ENCODE data around the gene EFHC1. TPM values are rescaled to one million over a fixed set of nuclear protein-coding genes. Genes with fewer than 3 reads are reported as not detected.

The EFHC1 gene
- total RNA-seq, 1 experiment from 2014 or later = 12.4 TPM

DNA sequence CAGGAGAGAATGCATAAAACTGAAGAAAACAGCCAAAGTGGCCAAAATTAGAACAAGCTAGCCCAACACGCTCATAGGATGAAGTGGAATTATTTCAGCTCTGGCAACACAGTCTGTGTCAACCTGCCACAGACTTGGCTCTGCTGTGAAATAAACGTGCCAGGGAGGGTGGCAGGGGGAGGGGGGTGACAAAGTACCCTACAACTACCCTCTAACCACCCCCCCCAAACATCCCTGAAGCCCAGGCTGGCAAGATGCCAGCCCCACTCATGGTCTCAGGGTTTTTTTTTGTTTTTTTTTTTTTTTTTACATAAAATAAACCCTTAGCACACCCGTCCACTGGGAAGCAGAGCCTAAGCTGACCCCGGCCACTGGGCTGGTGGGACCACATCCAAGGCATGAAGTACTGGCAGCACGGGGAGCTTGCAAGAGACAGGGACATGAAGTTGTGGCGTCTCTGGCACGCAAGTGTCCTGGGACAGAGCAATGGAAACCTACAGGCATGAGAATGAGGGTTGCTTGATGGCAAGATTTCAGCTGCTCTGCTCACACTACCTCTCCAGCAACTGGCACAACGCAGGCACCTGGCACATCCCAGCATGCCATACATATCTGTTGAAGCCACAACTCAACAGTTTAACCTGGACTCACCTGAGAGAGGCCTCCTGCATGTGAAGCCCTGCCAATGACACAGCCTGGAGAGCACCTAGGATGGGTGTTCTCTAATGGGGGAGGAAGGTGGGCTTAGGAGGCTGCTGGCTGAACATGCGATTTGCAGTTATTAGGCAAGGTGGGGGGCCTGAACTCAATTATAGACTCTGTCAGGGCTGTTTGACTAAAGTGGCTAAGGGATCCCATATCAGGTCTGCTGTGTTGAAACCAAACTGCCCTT lies 80.3 kb downstream of the EFHC1 start:
- no peaks in the 10 kb centered on the region for H3K9me2 ChIP-seq (ENCODE audit: insufficient read depth)
- H3K9me3 ChIP-seq (ENCODE audit: control insufficient read depth in 1 of 2, insufficient read depth in 1 of 2, low read depth in 1 of 2, low read length in 2 of 2) = no peaks in the 10 kb centered on the region
- no peaks in the 10 kb centered on the region for H4K20me1 ChIP-seq (ENCODE audit: insufficient read depth)
- H3K36me3 ChIP-seq (ENCODE audit: control insufficient read depth in 1 of 2, insufficient read depth in 2 of 2, low read length in 2 of 2) = peaks cover 3 to 8% of the 10 kb centered on the region in 2 experiments; a peak in 2 of 4 replicates
- no peak for TF ChIP-seq POLR2A (IDR thresholded peaks at IDR 0.05; ENCODE audit: borderline replicate concordance, extremely low read depth, insufficient read depth, insufficient read length)
- no peak for TF ChIP-seq SRF (IDR thresholded peaks at IDR 0.05; ENCODE audit: low read depth)
- no peak for TF ChIP-seq MAX (IDR thresholded peaks at IDR 0.05)
- TF ChIP-seq EZH2phosphoT487 (IDR thresholded peaks at IDR 0.05; ENCODE audit: borderline replicate concordance) = no peak
- no peak for TF ChIP-seq JUND (IDR thresholded peaks at IDR 0.05)
- TF ChIP-seq CEBPB (IDR thresholded peaks at IDR 0.05; ENCODE audit: low read depth) = no peak
- no peak for TF ChIP-seq TCF7L2 (IDR thresholded peaks at IDR 0.05; ENCODE audit: borderline replicate concordance, extremely low read depth, insufficient read depth, insufficient read length)
- TF ChIP-seq POLR2AphosphoS5 (IDR thresholded peaks at IDR 0.05; ENCODE audit: low read depth, low read length) = no peak
- TF ChIP-seq EZH2 (IDR thresholded peaks at IDR 0.05) = no peak
- no peak for TF ChIP-seq CBX3 (IDR thresholded peaks at IDR 0.05; ENCODE audit: low read depth)
- TF ChIP-seq ZFX (IDR thresholded peaks at IDR 0.05) = no peak
- no peak for TF ChIP-seq RAD21 (IDR thresholded peaks at IDR 0.05; ENCODE audit: low read depth)
- TF ChIP-seq ATF3 (IDR thresholded peaks at IDR 0.05) = no peak
- no peak for TF ChIP-seq REST (IDR thresholded peaks at IDR 0.05; ENCODE audit: low read depth)
- TF ChIP-seq ZNF274 (IDR thresholded peaks at IDR 0.05; ENCODE audit: low read depth, low read length) = no peak
- TF ChIP-seq ELF1 (IDR thresholded peaks at IDR 0.05; ENCODE audit: borderline replicate concordance, low read depth) = no peak
- TF ChIP-seq EGR1 (IDR thresholded peaks at IDR 0.05; ENCODE audit: low read depth) = no peak
- no peak for TF ChIP-seq FOSL1 (IDR thresholded peaks at IDR 0.05; ENCODE audit: low read depth)
- no peak for TF ChIP-seq CTCF (IDR thresholded peaks at IDR 0.05 in 2 of 3, conservative IDR thresholded peaks at IDR 0.05 in 1 of 3; ENCODE audit: borderline replicate concordance in 1 of 3, insufficient read depth in 1 of 3, low read depth in 2 of 3, low read length in 2 of 3)
- TF ChIP-seq SIN3A (IDR thresholded peaks at IDR 0.05; ENCODE audit: low read depth) = no peak
- CTCF ChIA-PET = no interaction called here
- no peak overlapping the region for H3K4me2 ChIP-seq (ENCODE audit: low read length)
- DNase-seq (ENCODE audit: low read depth, low spot score) = no peak
- RAD21 ChIA-PET (ENCODE audit: low non-redundant PET in 1 of 2, low total read pairs in 2 of 2, uncharacterized antibody in 2 of 2, unreplicated experiment in 2 of 2) = no interaction called here
- POLR2A ChIA-PET = no interaction called here
- H3K79me2 ChIP-seq (ENCODE audit: insufficient read depth, low read length) = no peaks in the 10 kb centered on the region
- H3K4me3 ChIP-seq (replicated peaks in 1 of 2; ENCODE audit: low read depth in 1 of 2, low read length in 2 of 2) = no peak overlapping the region
- no peaks in the 10 kb centered on the region for H3K27me3 ChIP-seq (ENCODE audit: insufficient read depth, low read length)
- no TSS peak for BruUV-seq (replicated peaks)
- H2AFZ ChIP-seq (ENCODE audit: low read depth, low read length, poor library complexity, severe bottlenecking) = no peak overlapping the region
- H3K9ac ChIP-seq (ENCODE audit: low read length) = no peak overlapping the region
- no peak for ATAC-seq
- intact Hi-C loops (cut with micrococcal nuclease) = loop anchor here (5.0 kb wide), 1 partner anchor 162 kb away; no protein-coding TSS in a partner anchor
- no peak overlapping the region for H3K27ac ChIP-seq (ENCODE audit: low read depth, low read length)
- peaks cover 24 to 32% of the 10 kb centered on the region in 2 experiments for H3K4me1 ChIP-seq (ENCODE audit: control insufficient read depth in 1 of 2, insufficient read depth in 2 of 2, low read length in 2 of 2)

Data from HCT116 (cell line).